Measurements from ENCODE around the gene DMKN.
"Not testable (repeated sequence)": the region's sequence is repeated elsewhere in the genome, so short reads cannot be mapped to it uniquely, and the experiment has no call there.

The DMKN gene

GRCh38 chr19:35468637-35469036, 44.8 kb downstream of the DMKN start:
- FAIRE-seq (peak; percentile 93), DNase-seq (ENCODE audit: insufficient read length) (peak; percentile 59)
- no peak for TF ChIP-seq POLR2A (IDR thresholded peaks at IDR 0.05; ENCODE audit: low read depth, low read length)
- TF ChIP-seq POLR2AphosphoS5 (IDR thresholded peaks at IDR 0.05; ENCODE audit: low read depth, low read length), result no peak
- TF ChIP-seq TAF1 (IDR thresholded peaks at IDR 0.05; ENCODE audit: borderline replicate concordance, low read depth, low read length), result no peak

- TF ChIP-seq POLR2AphosphoS5 (IDR thresholded peaks at IDR 0.05; ENCODE audit: low read depth, low read length) (no peak), TAF1 (IDR thresholded peaks at IDR 0.05; ENCODE audit: borderline replicate concordance, low read depth, low read length) (no peak), POLR2A (IDR thresholded peaks at IDR 0.05; ENCODE audit: low read depth, low read length) (no peak)
- FAIRE-seq (no peak), DNase-seq (ENCODE audit: insufficient read length) (no peak)
Measured at GRCh38 chr19:35466259-35466658, 47.2 kb downstream of the DMKN start.

- FAIRE-seq; DNase-seq (ENCODE audit: insufficient read length): not testable (repeated sequence)
Measured at GRCh38 chr19:35462956-35463355, 50.5 kb downstream of the DMKN start.

- peak; percentile 99 for FAIRE-seq
- TF ChIP-seq POLR2A (IDR thresholded peaks at IDR 0.05; ENCODE audit: low read depth, low read length) (no peak), POLR2AphosphoS5 (IDR thresholded peaks at IDR 0.05; ENCODE audit: low read depth, low read length) (no peak), TAF1 (IDR thresholded peaks at IDR 0.05; ENCODE audit: borderline replicate concordance, low read depth, low read length) (no peak)
- DNase-seq (ENCODE audit: insufficient read length), result no peak
Measured at GRCh38 chr19:35462476-35462953, 50.9 kb downstream of the DMKN start.

- FAIRE-seq, result not testable (repeated sequence)
Measured at GRCh38 chr19:35461788-35462187, 51.7 kb downstream of the DMKN start.

GRCh38 chr19:35461060-35461459, 52.4 kb downstream of the DMKN start:
- FAIRE-seq, result peak; percentile 30
- no peak for DNase-seq (ENCODE audit: insufficient read length)
- TF ChIP-seq TAF1 (IDR thresholded peaks at IDR 0.05; ENCODE audit: borderline replicate concordance, low read depth, low read length), result no peak

More at GRCh38 chr19:35461788-35462187, 51.7 kb downstream of the DMKN start:
- not testable (repeated sequence) for DNase-seq (ENCODE audit: insufficient read length)

GRCh38 chr19:35460608-35461007, 52.8 kb downstream of the DMKN start:
- FAIRE-seq (no peak), DNase-seq (ENCODE audit: insufficient read length) (no peak)
- TF ChIP-seq TAF1 (IDR thresholded peaks at IDR 0.05; ENCODE audit: borderline replicate concordance, low read depth, low read length) (no peak), POLR2AphosphoS5 (IDR thresholded peaks at IDR 0.05; ENCODE audit: low read depth, low read length) (no peak), POLR2A (IDR thresholded peaks at IDR 0.05; ENCODE audit: low read depth, low read length) (no peak)

GRCh38 chr19:35459414-35460082, 53.9 kb downstream of the DMKN start:
- peak; percentile 33 for FAIRE-seq
- DNase-seq (ENCODE audit: insufficient read length), result no peak
- no peak for TF ChIP-seq POLR2AphosphoS5 (IDR thresholded peaks at IDR 0.05; ENCODE audit: low read depth, low read length)
- no peak for TF ChIP-seq TAF1 (IDR thresholded peaks at IDR 0.05; ENCODE audit: borderline replicate concordance, low read depth, low read length)
- TF ChIP-seq POLR2A (IDR thresholded peaks at IDR 0.05; ENCODE audit: low read depth, low read length), result no peak

- peak; percentile 85 for FAIRE-seq
- no peak for TF ChIP-seq TAF1 (IDR thresholded peaks at IDR 0.05; ENCODE audit: borderline replicate concordance, low read depth, low read length)
- TF ChIP-seq POLR2AphosphoS5 (IDR thresholded peaks at IDR 0.05; ENCODE audit: low read depth, low read length), result no peak
- TF ChIP-seq POLR2A (IDR thresholded peaks at IDR 0.05; ENCODE audit: low read depth, low read length), result no peak
- no peak for DNase-seq (ENCODE audit: insufficient read length)
Measured at GRCh38 chr19:35458731-35459391, 54.6 kb downstream of the DMKN start.

- FAIRE-seq (no peak), DNase-seq (ENCODE audit: insufficient read length) (no peak)
- TF ChIP-seq TAF1 (IDR thresholded peaks at IDR 0.05; ENCODE audit: borderline replicate concordance, low read depth, low read length), result no peak
- TF ChIP-seq POLR2AphosphoS5 (IDR thresholded peaks at IDR 0.05; ENCODE audit: low read depth, low read length), result no peak
- TF ChIP-seq POLR2A (IDR thresholded peaks at IDR 0.05; ENCODE audit: low read depth, low read length), result no peak
Measured at GRCh38 chr19:35458192-35458591, 55.3 kb downstream of the DMKN start.

GRCh38 chr19:35457173-35457572, 56.3 kb downstream of the DMKN start:
- peak; percentile 60 for FAIRE-seq
- TF ChIP-seq POLR2A (IDR thresholded peaks at IDR 0.05; ENCODE audit: low read depth, low read length) (no peak), TAF1 (IDR thresholded peaks at IDR 0.05; ENCODE audit: borderline replicate concordance, low read depth, low read length) (no peak), POLR2AphosphoS5 (IDR thresholded peaks at IDR 0.05; ENCODE audit: low read depth, low read length) (no peak)
- no peak for DNase-seq (ENCODE audit: insufficient read length)

- DNase-seq (ENCODE audit: insufficient read length) (no peak), FAIRE-seq (no peak)
- no peak for TF ChIP-seq TAF1 (IDR thresholded peaks at IDR 0.05; ENCODE audit: borderline replicate concordance, low read depth, low read length)
- TF ChIP-seq POLR2A (IDR thresholded peaks at IDR 0.05; ENCODE audit: low read depth, low read length), result no peak
- no peak for TF ChIP-seq POLR2AphosphoS5 (IDR thresholded peaks at IDR 0.05; ENCODE audit: low read depth, low read length)
Measured at GRCh38 chr19:35455616-35456201, 57.7 kb downstream of the DMKN start.

Data from GM12892 (cell line).